Measurements from ENCODE around the gene WWOX. TPM values are rescaled to one million over a fixed set of nuclear protein-coding genes. Genes with fewer than 3 reads are reported as not detected.
A peak's percentile ranks its signal among the peaks of the same experiment; 100 is the strongest.
"Not testable (repeated sequence)": the region's sequence is repeated elsewhere in the genome, so short reads cannot be mapped to it uniquely, and the experiment has no call there.

WWOX gene
- polyA plus RNA-seq, 6 donors from 2014 or later, result 9.1 to 17.0 (median 12.5) TPM

GRCh38 chr16:78684030-78684611, 584.7 kb downstream of the WWOX start:
- Mint-ChIP-seq H3K4me1 (peaks cover 0 to 4% (median under 1%) of the 10 kb centered on the region in 3 donors), H3K9me3 (no peaks in the 10 kb centered on the region), H3K27ac (no peak overlapping the region)

GRCh38 chr16:78684655-78685375, 585.4 kb downstream of the WWOX start:
- Mint-ChIP-seq H3K4me3 (no peak overlapping the region), H3K27ac (no peak overlapping the region), H3K9me3 (no peaks in the 10 kb centered on the region), H3K27me3 (no peaks in the 10 kb centered on the region), H3K4me1 (peaks cover 0 to 4% (median 4%) of the 10 kb centered on the region in 3 donors), H3K36me3 (no peaks in the 10 kb centered on the region)
- no peak for ATAC-seq (ENCODE audit: low read depth in 2 of 2)
- DNase-seq, result no peak

More at GRCh38 chr16:78684030-78684611, 584.7 kb downstream of the WWOX start:
- H3K27me3 Mint-ChIP-seq, result no peaks in the 10 kb centered on the region
- DNase-seq (no peak), ATAC-seq (ENCODE audit: low read depth in 2 of 2) (no peak)
- H3K36me3 Mint-ChIP-seq, result no peaks in the 10 kb centered on the region
- H3K4me3 Mint-ChIP-seq, result no peak overlapping the region

GRCh38 chr16:78686601-78687000, 587.1 kb downstream of the WWOX start:
- no peak for DNase-seq

GRCh38 chr16:78689028-78689427, 589.6 kb downstream of the WWOX start:
- H3K27ac Mint-ChIP-seq, result peak overlapping the region in 1 of 6 donors; percentile 9
- peaks cover 0 to 5% (median 0%) of the 10 kb centered on the region in 7 donors for H3K9me3 Mint-ChIP-seq
- H3K27me3 Mint-ChIP-seq, result no peaks in the 10 kb centered on the region
- DNase-seq (no peak), ATAC-seq (ENCODE audit: low read depth in 2 of 2) (no peak)
- H3K36me3 Mint-ChIP-seq, result no peaks in the 10 kb centered on the region
- H3K4me3 Mint-ChIP-seq, result no peak overlapping the region
- H3K4me1 Mint-ChIP-seq, result peaks cover 0 to 4% (median 4%) of the 10 kb centered on the region in 3 donors

More at GRCh38 chr16:78686601-78687000, 587.1 kb downstream of the WWOX start:
- Mint-ChIP-seq H3K4me1 (peaks cover 0 to 4% (median 2%) of the 10 kb centered on the region in 3 donors), H3K4me3 (no peak overlapping the region), H3K9me3 (peaks cover 0 to under 1% (median 0%) of the 10 kb centered on the region in 7 donors), H3K27ac (no peak overlapping the region), H3K27me3 (no peaks in the 10 kb centered on the region), H3K36me3 (no peaks in the 10 kb centered on the region)
- no peak for ATAC-seq (ENCODE audit: low read depth in 2 of 2)

GRCh38 chr16:78689536-78689935, 590.1 kb downstream of the WWOX start:
- Mint-ChIP-seq H3K4me1 (peaks cover 0 to 4% (median 4%) of the 10 kb centered on the region in 3 donors), H3K9me3 (peaks cover 0 to 5% (median 0%) of the 10 kb centered on the region in 7 donors), H3K27ac (peak overlapping the region in 1 of 6 donors; percentile 89), H3K36me3 (no peaks in the 10 kb centered on the region), H3K27me3 (no peaks in the 10 kb centered on the region), H3K4me3 (no peak overlapping the region)
- no peak for DNase-seq
- ATAC-seq (ENCODE audit: low read depth in 2 of 2), result no peak

- ATAC-seq (ENCODE audit: low read depth in 2 of 2), result no peak
- H3K4me3 Mint-ChIP-seq, result no peak overlapping the region
These were observed 591.1 kb downstream of the WWOX start for GRCh38 chr16:78690510-78690909.

GRCh38 chr16:78691746-78692145, 592.3 kb downstream of the WWOX start:
- H3K36me3 Mint-ChIP-seq; DNase-seq; H3K9me3 Mint-ChIP-seq; H3K4me1 Mint-ChIP-seq; H3K27me3 Mint-ChIP-seq; ATAC-seq (ENCODE audit: low read depth in 2 of 2); H3K4me3 Mint-ChIP-seq: not testable (repeated sequence)
- H3K27ac Mint-ChIP-seq, result peak overlapping the region in 2 of 6 donors; percentile 19 to 44

More at GRCh38 chr16:78690510-78690909, 591.1 kb downstream of the WWOX start:
- no peaks in the 10 kb centered on the region for H3K27me3 Mint-ChIP-seq
- H3K9me3 Mint-ChIP-seq, result peaks cover 0 to 5% (median 0%) of the 10 kb centered on the region in 7 donors
- H3K4me1 Mint-ChIP-seq, result peaks cover 0 to 4% (median 4%) of the 10 kb centered on the region in 3 donors
- H3K27ac Mint-ChIP-seq, result no peak overlapping the region
- DNase-seq, result no peak
- no peaks in the 10 kb centered on the region for H3K36me3 Mint-ChIP-seq

GRCh38 chr16:78693496-78693895, 594.0 kb downstream of the WWOX start:
- H3K4me3 Mint-ChIP-seq, result no peak overlapping the region
- H3K27ac Mint-ChIP-seq, result no peak overlapping the region
- H3K27me3 Mint-ChIP-seq, result no peaks in the 10 kb centered on the region
- H3K36me3 Mint-ChIP-seq, result peaks cover 0 to 5% of the 10 kb centered on the region in 2 donors
- peaks cover 0 to 4% (median 4%) of the 10 kb centered on the region in 3 donors for H3K4me1 Mint-ChIP-seq
- no peak for ATAC-seq (ENCODE audit: low read depth in 2 of 2)
- peaks cover 0 to 9% (median 4%) of the 10 kb centered on the region in 7 donors for H3K9me3 Mint-ChIP-seq
- DNase-seq, result no peak

GRCh38 chr16:78694414-78694813, 595.0 kb downstream of the WWOX start:
- peaks cover 0 to 4% (median 1%) of the 10 kb centered on the region in 3 donors for H3K4me1 Mint-ChIP-seq
- H3K27me3 Mint-ChIP-seq, result no peaks in the 10 kb centered on the region
- no peak for ATAC-seq (ENCODE audit: low read depth in 2 of 2)
- peaks cover 0 to 5% of the 10 kb centered on the region in 2 donors for H3K36me3 Mint-ChIP-seq
- no peak for DNase-seq
- H3K4me3 Mint-ChIP-seq, result no peak overlapping the region
- H3K27ac Mint-ChIP-seq, result no peak overlapping the region
- H3K9me3 Mint-ChIP-seq, result peaks cover 0 to 9% (median 4%) of the 10 kb centered on the region in 7 donors

GRCh38 chr16:78695391-78695790, 595.9 kb downstream of the WWOX start:
- no peak overlapping the region for H3K4me3 Mint-ChIP-seq
- H3K9me3 Mint-ChIP-seq, result peaks cover 0 to 9% (median 4%) of the 10 kb centered on the region in 7 donors
- ATAC-seq (ENCODE audit: low read depth in 2 of 2) (no peak), DNase-seq (no peak)
- H3K27me3 Mint-ChIP-seq, result no peaks in the 10 kb centered on the region
- peaks cover 0 to 4% (median 0%) of the 10 kb centered on the region in 3 donors for H3K4me1 Mint-ChIP-seq
- peaks cover 0 to 5% of the 10 kb centered on the region in 2 donors for H3K36me3 Mint-ChIP-seq
- H3K27ac Mint-ChIP-seq, result no peak overlapping the region

GRCh38 chr16:78696797-78697196, 597.3 kb downstream of the WWOX start:
- Mint-ChIP-seq H3K36me3 (peaks cover 0 to 5% of the 10 kb centered on the region in 2 donors), H3K4me1 (peaks cover 0 to 2% (median 0%) of the 10 kb centered on the region in 3 donors)

GRCh38 chr16:78697426-78697825, 598.0 kb downstream of the WWOX start:
- no peaks in the 10 kb centered on the region for H3K27me3 Mint-ChIP-seq
- DNase-seq (no peak), ATAC-seq (ENCODE audit: low read depth in 2 of 2) (no peak)
- H3K4me1 Mint-ChIP-seq, result peaks cover 0 to 2% (median 0%) of the 10 kb centered on the region in 3 donors
- H3K4me3 Mint-ChIP-seq, result no peak overlapping the region
- peaks cover 0 to 5% of the 10 kb centered on the region in 2 donors for H3K36me3 Mint-ChIP-seq
- H3K27ac Mint-ChIP-seq, result no peak overlapping the region
- peaks cover 0 to 8% (median 4%) of the 10 kb centered on the region in 7 donors for H3K9me3 Mint-ChIP-seq

More at GRCh38 chr16:78696797-78697196, 597.3 kb downstream of the WWOX start:
- ATAC-seq (ENCODE audit: low read depth in 2 of 2), result no peak
- no peaks in the 10 kb centered on the region for H3K27me3 Mint-ChIP-seq
- no peak overlapping the region for H3K27ac Mint-ChIP-seq
- DNase-seq, result no peak
- H3K4me3 Mint-ChIP-seq, result no peak overlapping the region
- peaks cover 0 to 8% (median 4%) of the 10 kb centered on the region in 7 donors for H3K9me3 Mint-ChIP-seq

GRCh38 chr16:78703936-78704335, 604.5 kb downstream of the WWOX start:
- Mint-ChIP-seq H3K4me1 (peaks cover 6 to 20% (median 11%) of the 10 kb centered on the region in 3 donors), H3K4me3 (no peak overlapping the region)

More at GRCh38 chr16:78703936-78704335, 604.5 kb downstream of the WWOX start:
- Mint-ChIP-seq H3K27ac (no peak overlapping the region), H3K27me3 (no peaks in the 10 kb centered on the region), H3K36me3 (peaks cover 4 to 16% of the 10 kb centered on the region in 2 donors), H3K9me3 (peaks cover 0 to 14% (median 6%) of the 10 kb centered on the region in 7 donors)
- ATAC-seq (ENCODE audit: low read depth in 2 of 2) (no peak), DNase-seq (no peak)

Measured in naive B cell (primary cell).